ENCODE results near the gene CCNC.

GRCh38 chr6:99548706-99549105 lies 19.8 kb downstream of the CCNC start:
- no peak for TF ChIP-seq CTCF (IDR thresholded peaks at IDR 0.05)
- TF ChIP-seq POLR2A (IDR thresholded peaks at IDR 0.05) = no peak
